ENCODE data around the gene TBC1D5. TPM values are rescaled to one million over a fixed set of nuclear protein-coding genes. Genes with fewer than 3 reads are reported as not detected.

The TBC1D5 gene
- total RNA-seq, 1 experiment from 2014 or later: 36.4 TPM

DNA sequence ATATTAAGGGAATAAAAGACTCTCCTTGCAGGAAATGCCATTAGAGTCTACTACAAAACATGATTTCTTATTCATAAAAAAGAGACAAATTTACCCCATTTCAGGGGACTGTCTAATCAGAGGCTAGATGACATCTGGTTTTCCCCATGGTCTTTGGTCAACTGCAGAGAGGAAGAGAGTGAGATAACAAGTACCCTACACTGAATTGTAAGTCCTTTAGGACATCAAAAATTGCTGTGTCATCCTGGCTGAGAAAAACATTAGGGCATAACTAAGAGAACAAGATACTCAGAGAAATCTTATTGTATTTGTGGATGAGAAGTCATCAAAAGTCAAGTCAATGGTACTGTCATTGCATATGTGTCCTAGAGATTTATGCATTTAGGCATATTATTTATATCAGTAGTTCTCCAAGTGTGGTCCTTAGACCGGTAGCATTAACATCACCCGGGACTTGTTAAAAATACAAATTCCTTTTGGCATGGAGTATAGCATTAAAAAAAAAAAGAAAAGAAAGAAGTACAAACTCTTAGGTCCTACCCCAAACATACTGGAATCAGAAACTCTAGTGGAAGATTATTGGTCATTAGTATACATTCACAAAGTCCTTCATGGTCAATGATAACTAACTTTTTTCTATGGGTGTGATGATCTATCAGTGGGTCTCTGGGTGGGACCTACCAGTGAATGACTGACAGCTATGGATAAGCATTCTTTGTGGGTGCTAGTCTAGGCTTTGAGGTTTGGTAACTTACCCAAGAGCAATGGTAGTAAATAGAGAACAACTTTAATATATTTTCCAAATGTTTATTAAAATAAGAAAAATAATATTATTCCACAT is 29.0 kb upstream of the TBC1D5 start:
- intact Hi-C loops (cut with micrococcal nuclease; ENCODE audit: unreplicated experiment): no loop called here
- Mint-ChIP-seq H3K27me3 (ENCODE audit: insufficient read depth, unreplicated experiment) (no peaks in the 10 kb centered on the region), H3K27ac (ENCODE audit: unreplicated experiment) (no peak overlapping the region), H3K4me3 (ENCODE audit: unreplicated experiment) (no peak overlapping the region), H3K4me1 (ENCODE audit: low read depth, unreplicated experiment) (no peaks in the 10 kb centered on the region), H3K9me3 (ENCODE audit: unreplicated experiment) (no peaks in the 10 kb centered on the region), H3K36me3 (ENCODE audit: insufficient read depth, unreplicated experiment) (no peaks in the 10 kb centered on the region)
- TF ChIP-seq, protein P1, sequence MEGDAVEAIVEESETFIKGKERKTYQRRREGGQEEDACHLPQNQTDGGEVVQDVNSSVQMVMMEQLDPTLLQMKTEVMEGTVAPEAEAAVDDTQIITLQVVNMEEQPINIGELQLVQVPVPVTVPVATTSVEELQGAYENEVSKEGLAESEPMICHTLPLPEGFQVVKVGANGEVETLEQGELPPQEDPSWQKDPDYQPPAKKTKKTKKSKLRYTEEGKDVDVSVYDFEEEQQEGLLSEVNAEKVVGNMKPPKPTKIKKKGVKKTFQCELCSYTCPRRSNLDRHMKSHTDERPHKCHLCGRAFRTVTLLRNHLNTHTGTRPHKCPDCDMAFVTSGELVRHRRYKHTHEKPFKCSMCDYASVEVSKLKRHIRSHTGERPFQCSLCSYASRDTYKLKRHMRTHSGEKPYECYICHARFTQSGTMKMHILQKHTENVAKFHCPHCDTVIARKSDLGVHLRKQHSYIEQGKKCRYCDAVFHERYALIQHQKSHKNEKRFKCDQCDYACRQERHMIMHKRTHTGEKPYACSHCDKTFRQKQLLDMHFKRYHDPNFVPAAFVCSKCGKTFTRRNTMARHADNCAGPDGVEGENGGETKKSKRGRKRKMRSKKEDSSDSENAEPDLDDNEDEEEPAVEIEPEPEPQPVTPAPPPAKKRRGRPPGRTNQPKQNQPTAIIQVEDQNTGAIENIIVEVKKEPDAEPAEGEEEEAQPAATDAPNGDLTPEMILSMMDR (IDR thresholded peaks at IDR 0.05; ENCODE audit: insufficient read depth in 1 of 2, low read depth in 1 of 2, low read length in 1 of 2, severe bottlenecking in 1 of 2, unreplicated experiment in 1 of 2): no peak
- BruUV-seq (replicated peaks): no TSS peak
- Histone ChIP-seq H3K9me3 (no peaks in the 10 kb centered on the region), H3K27me3 (replicated peaks; ENCODE audit: control insufficient read depth, insufficient read depth, low read length) (no peaks in the 10 kb centered on the region), H3K4me1 (no peaks in the 10 kb centered on the region), H3K36me3 (ENCODE audit: control insufficient read depth, insufficient read depth, low read length) (no peaks in the 10 kb centered on the region), H3K4me3 (ENCODE audit: low read depth, low read length) (no peak overlapping the region)
- ChIA-PET POLR2A (no interaction called here), CTCF (no interaction called here)
- no peak for DNase-seq

DNA sequence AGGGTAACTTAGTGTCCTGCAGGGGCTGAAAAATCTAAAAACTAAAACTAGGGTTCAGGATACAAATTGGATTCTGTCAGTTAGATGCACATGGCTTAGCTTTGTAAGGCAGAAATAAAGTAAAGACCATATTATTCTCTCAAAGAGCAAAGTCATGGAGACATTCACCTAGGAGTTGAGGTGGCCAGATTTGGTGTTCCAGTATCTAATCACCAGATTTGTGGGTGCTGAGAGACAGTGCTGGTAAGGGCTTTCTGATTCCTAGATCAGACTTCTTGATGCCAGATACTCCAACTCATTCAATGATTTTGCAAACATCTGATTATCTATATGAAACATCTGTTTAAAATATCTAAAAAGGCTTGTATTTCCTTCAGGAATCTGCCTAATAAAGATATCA is 28.3 kb upstream of the TBC1D5 start:
- Mint-ChIP-seq H3K27me3 (ENCODE audit: insufficient read depth, unreplicated experiment) (no peaks in the 10 kb centered on the region), H3K4me3 (ENCODE audit: unreplicated experiment) (no peak overlapping the region), H3K4me1 (ENCODE audit: low read depth, unreplicated experiment) (no peaks in the 10 kb centered on the region), H3K27ac (ENCODE audit: unreplicated experiment) (no peak overlapping the region), H3K36me3 (ENCODE audit: insufficient read depth, unreplicated experiment) (no peaks in the 10 kb centered on the region), H3K9me3 (ENCODE audit: unreplicated experiment) (no peaks in the 10 kb centered on the region)
- H3K4me1 ChIP-seq: no peaks in the 10 kb centered on the region
- no peaks in the 10 kb centered on the region for H3K36me3 ChIP-seq (ENCODE audit: control insufficient read depth, insufficient read depth, low read length)
- intact Hi-C loops (cut with micrococcal nuclease; ENCODE audit: unreplicated experiment): no loop called here
- CTCF ChIA-PET: no interaction called here
- DNase-seq: no peak
- no peaks in the 10 kb centered on the region for H3K9me3 ChIP-seq
- POLR2A ChIA-PET: no interaction called here
- H3K27me3 ChIP-seq (replicated peaks; ENCODE audit: control insufficient read depth, insufficient read depth, low read length): no peaks in the 10 kb centered on the region
- no TSS peak for BruUV-seq (replicated peaks)
- no peak overlapping the region for H3K4me3 ChIP-seq (ENCODE audit: low read depth, low read length)
- TF ChIP-seq, protein P1 (IDR thresholded peaks at IDR 0.05; ENCODE audit: insufficient read depth in 1 of 2, low read depth in 1 of 2, low read length in 1 of 2, severe bottlenecking in 1 of 2, unreplicated experiment in 1 of 2): no peak

DNA sequence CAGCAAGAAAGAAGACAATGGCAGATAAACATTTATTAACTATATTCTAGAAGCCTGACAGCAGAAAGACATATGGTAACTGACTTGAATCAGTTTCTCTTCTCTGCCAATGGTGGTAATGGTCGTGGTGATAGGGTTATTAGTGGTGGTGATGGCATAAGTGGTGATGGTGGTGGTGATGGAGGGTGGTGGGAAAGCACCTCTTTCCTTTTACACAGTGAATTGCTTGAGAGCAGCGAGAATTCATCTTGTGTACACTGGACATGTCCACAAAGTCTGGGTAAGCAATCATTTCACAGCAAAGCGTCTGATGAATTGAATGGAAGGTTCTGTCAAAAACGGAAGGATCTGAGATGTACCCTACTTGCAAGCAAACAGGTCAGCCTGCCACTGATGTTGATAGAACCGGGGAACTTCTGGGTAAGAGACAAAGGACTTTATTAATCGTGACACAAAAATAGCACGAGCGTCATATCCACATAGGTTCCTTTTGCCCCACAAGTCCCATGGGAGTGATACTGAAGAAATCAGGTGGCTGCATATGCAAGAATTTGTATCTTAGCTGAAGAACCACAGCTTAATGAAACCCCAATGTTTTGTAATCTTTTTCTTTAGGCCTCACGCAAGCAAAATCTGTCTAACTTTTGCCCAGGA is 23.5 kb upstream of the TBC1D5 start:
- CTCF ChIA-PET: no interaction called here
- no TSS peak for BruUV-seq (replicated peaks)

More for the DNA sequence above, 23.5 kb upstream of the TBC1D5 start:
- TF ChIP-seq, protein P1 (IDR thresholded peaks at IDR 0.05; ENCODE audit: insufficient read depth in 1 of 2, low read depth in 1 of 2, low read length in 1 of 2, severe bottlenecking in 1 of 2, unreplicated experiment in 1 of 2): no peak
- POLR2A ChIA-PET: no interaction called here
- Histone ChIP-seq H3K27me3 (replicated peaks; ENCODE audit: control insufficient read depth, insufficient read depth, low read length) (no peaks in the 10 kb centered on the region), H3K36me3 (ENCODE audit: control insufficient read depth, insufficient read depth, low read length) (no peaks in the 10 kb centered on the region), H3K4me3 (ENCODE audit: low read depth, low read length) (no peak overlapping the region), H3K4me1 (no peaks in the 10 kb centered on the region), H3K9me3 (no peaks in the 10 kb centered on the region)
- no peaks in the 10 kb centered on the region for H3K4me1 Mint-ChIP-seq (ENCODE audit: low read depth, unreplicated experiment)
- no peak for DNase-seq
- no peaks in the 10 kb centered on the region for H3K9me3 Mint-ChIP-seq (ENCODE audit: unreplicated experiment)
- no peaks in the 10 kb centered on the region for H3K27me3 Mint-ChIP-seq (ENCODE audit: insufficient read depth, unreplicated experiment)
- intact Hi-C loops (cut with micrococcal nuclease; ENCODE audit: unreplicated experiment): no loop called here
- H3K4me3 Mint-ChIP-seq (ENCODE audit: unreplicated experiment): no peak overlapping the region
- no peak overlapping the region for H3K27ac Mint-ChIP-seq (ENCODE audit: unreplicated experiment)
- H3K36me3 Mint-ChIP-seq (ENCODE audit: insufficient read depth, unreplicated experiment): no peaks in the 10 kb centered on the region
